Activated CD4-positive, alpha-beta T cell treated with anti-CD3 and anti-CD28 coated beads, Interleukin-2, amount 10 ng/mL, durations not matched to agents 7 days and 5 days (primary cell): ENCODE data around the gene SOX12. TPM values are rescaled to one million over a fixed set of nuclear protein-coding genes. Genes with fewer than 3 reads are reported as not detected.

ENCODE experiments used
- CTCF ChIA-PET: fragments of 350-600 bp; sonication (Branson Sonifier 250); formaldehyde crosslinking; loops from one replicate; lab custom pipeline; 2021; ENCODE audit warnings: antibody characterized with exemption; lab: Charles Lee
- POLR2A ChIA-PET: fragments of 350-600 bp; sonication (Branson Sonifier 250); formaldehyde crosslinking; loops from one replicate; lab custom pipeline; 2021; ENCODE audit warnings: antibody characterized with exemption; lab: Charles Lee
- DNase-seq: peaks from one replicate; pipeline ENCODE4 v3.0.0-alpha.2; 2020
- H3K27ac Mint-ChIP-seq: one replicate; pipeline ENCODE4 v1.8.0; 2021; ENCODE audit warnings: mild to moderate bottlenecking, moderate library complexity, mixed read lengths
- H3K27me3 Mint-ChIP-seq: one replicate; pipeline ENCODE4 v1.8.0; 2021; ENCODE audit warnings: mixed read lengths
- H3K36me3 Mint-ChIP-seq: one replicate; pipeline ENCODE4 v1.8.0; 2021; ENCODE audit warnings: low read depth, mixed read lengths
- H3K4me1 Mint-ChIP-seq: one replicate; pipeline ENCODE4 v1.8.0; 2021; ENCODE audit warnings: mixed read lengths
- H3K4me3 Mint-ChIP-seq: one replicate; pipeline ENCODE4 v1.8.0; 2021; ENCODE audit warnings: mild to moderate bottlenecking, moderate library complexity, mixed read lengths
- H3K9me3 Mint-ChIP-seq: one replicate; pipeline ENCODE4 v1.8.0; 2021; ENCODE audit warnings: mixed read lengths
- total RNA-seq, 2 experiments: library from RNA; stranded (reverse); gene quantifications; one replicate each; pipeline ENCODE4 v1.2.3, GENCODE V29; 2021

The SOX12 gene
- 1 to 10 TPM; 5.6 to 6.0 TPM for total RNA-seq

GRCh38 chr20:325045-325888, at the start of gene SOX12:
TSS of gene SOX12 (plus strand) at chr20:325552. CDS start at chr20:325925, 373 bp downstream.
- peaks cover 31% of the 10 kb centered on the region for H3K4me1 Mint-ChIP-seq
- ChIA-PET CTCF (interaction anchor here (0.7 to 1.7 kb wide), 3 partner anchors 13 to 64 kb away, joined by 3 to 7 read pairs (median 3); no protein-coding TSS in a partner anchor), POLR2A (interaction anchor here (0.5 kb wide), 1 partner anchor 42 kb away, joined by 3 read pairs; no protein-coding TSS in a partner anchor)
- peak within 1 kb of the TSS; percentile 95 for H3K27ac Mint-ChIP-seq
- H3K4me3 Mint-ChIP-seq = peak within 1 kb of the TSS; percentile 87
- H3K36me3 Mint-ChIP-seq = no peaks in the 10 kb centered on the region
- H3K27me3 Mint-ChIP-seq = no peaks in the 10 kb centered on the region
- no peaks in the 10 kb centered on the region for H3K9me3 Mint-ChIP-seq
- peak; percentile 97 for DNase-seq

- Mint-ChIP-seq H3K27ac (no peak overlapping the region), H3K4me1 (no peaks in the 10 kb centered on the region), H3K9me3 (no peaks in the 10 kb centered on the region), H3K36me3 (peaks cover 8% of the 10 kb centered on the region), H3K4me3 (no peak overlapping the region), H3K27me3 (no peaks in the 10 kb centered on the region)
- ChIA-PET CTCF (interaction anchor here (1.1 kb wide), 1 partner anchor 10 kb away, joined by 3 read pairs; no protein-coding TSS in a partner anchor), POLR2A (no interaction called here)
- DNase-seq = no peak
Measured at GRCh38 chr20:275791-276190, 49.6 kb upstream of the SOX12 start.

GRCh38 chr20:276620-277495, 48.5 kb upstream of the SOX12 start:
- H3K4me1 Mint-ChIP-seq = no peaks in the 10 kb centered on the region
- POLR2A ChIA-PET = no interaction called here
- H3K27me3 Mint-ChIP-seq = no peaks in the 10 kb centered on the region
- H3K9me3 Mint-ChIP-seq = no peaks in the 10 kb centered on the region
- H3K4me3 Mint-ChIP-seq = no peak overlapping the region
- CTCF ChIA-PET = interaction anchor here (1.1 kb wide), 1 partner anchor 11 kb away, joined by 3 read pairs; no protein-coding TSS in a partner anchor
- H3K27ac Mint-ChIP-seq = no peak overlapping the region
- no peak for DNase-seq
- peaks cover 8% of the 10 kb centered on the region for H3K36me3 Mint-ChIP-seq

DNA sequence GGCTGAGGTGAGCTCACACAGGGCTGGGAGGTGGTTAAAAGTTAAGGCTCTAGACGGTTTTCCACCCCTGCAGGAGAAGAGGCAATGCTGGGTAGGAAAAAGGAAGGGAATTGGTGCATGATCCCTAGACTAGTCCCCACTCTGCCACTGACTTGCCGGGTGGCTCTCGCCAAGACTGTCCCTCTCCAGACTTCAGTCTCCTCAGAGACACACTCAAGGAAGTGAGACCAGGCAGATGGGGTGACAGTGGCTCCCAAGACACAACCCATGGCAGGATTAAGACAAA, 47.9 kb upstream of the SOX12 start:
- H3K36me3 Mint-ChIP-seq = peaks cover 8% of the 10 kb centered on the region
- H3K4me3 Mint-ChIP-seq = no peak overlapping the region
- H3K27ac Mint-ChIP-seq = no peak overlapping the region
- DNase-seq = no peak
- H3K4me1 Mint-ChIP-seq = no peaks in the 10 kb centered on the region
- no peaks in the 10 kb centered on the region for H3K27me3 Mint-ChIP-seq
- H3K9me3 Mint-ChIP-seq = no peaks in the 10 kb centered on the region
- POLR2A ChIA-PET = no interaction called here
- CTCF ChIA-PET = no interaction called here

GRCh38 chr20:278181-278580, 47.2 kb upstream of the SOX12 start:
- DNase-seq = no peak
- Mint-ChIP-seq H3K27ac (no peak overlapping the region), H3K27me3 (no peaks in the 10 kb centered on the region), H3K4me3 (no peak overlapping the region), H3K9me3 (no peaks in the 10 kb centered on the region), H3K36me3 (peaks cover 8% of the 10 kb centered on the region), H3K4me1 (no peaks in the 10 kb centered on the region)
- ChIA-PET POLR2A (no interaction called here), CTCF (no interaction called here)

DNA sequence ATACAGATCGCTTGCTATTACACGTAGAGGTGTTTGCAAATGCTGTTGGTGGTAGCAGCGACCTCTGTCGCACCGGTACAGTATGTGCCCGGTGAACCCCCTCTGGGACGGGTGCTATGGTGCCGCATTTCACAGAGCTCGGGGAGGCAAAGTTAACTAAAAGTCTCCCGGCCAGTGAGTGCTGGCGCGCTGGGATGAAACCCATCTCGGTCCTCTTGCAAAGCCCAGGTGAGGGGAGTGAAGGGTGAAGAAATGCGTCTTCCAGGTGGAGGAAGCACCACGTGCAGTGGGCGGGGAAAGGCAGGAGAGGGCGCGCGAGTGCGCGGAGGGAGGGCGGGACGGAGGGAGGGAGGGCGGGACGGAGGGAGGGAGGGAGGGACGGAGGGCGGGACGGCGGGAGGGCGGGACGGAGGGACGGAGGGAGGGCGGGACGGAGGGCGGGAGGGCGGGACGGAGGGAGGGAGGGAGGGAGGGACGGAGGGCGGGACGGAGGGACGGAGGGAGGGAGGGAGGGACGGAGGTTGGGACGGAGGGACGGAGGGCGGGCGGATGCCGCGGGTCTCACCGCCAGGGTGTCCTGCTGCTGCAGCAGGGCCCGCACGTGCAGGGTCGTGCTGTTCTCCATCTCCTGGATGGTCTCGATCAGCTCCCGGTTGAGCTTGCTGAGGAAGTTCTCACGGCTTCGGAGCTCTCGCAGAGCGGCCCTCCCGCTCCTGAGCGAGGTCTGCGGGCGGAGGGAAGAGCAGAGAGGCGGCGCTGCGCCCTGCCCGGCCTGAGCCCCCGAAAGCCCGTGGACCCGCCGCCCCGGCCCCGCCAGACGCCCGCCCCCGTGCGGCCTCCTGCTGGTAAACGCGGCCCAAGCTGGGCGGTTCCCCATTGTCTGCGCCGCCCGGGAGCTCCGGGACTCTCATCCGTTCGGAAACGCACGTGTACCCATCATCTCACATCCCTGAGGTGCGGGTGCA, 46.5 kb upstream of the SOX12 start:
- POLR2A ChIA-PET = no interaction called here

GRCh38 chr20:284172-284571, 41.2 kb upstream of the SOX12 start:
- H3K4me1 Mint-ChIP-seq = peaks cover 18% of the 10 kb centered on the region
- POLR2A ChIA-PET = interaction anchor here (0.6 kb wide), 1 partner anchor 41 kb away, joined by 3 read pairs; the partner anchor contains the start of gene SOX12
- H3K36me3 Mint-ChIP-seq = peaks cover 2% of the 10 kb centered on the region
- no peaks in the 10 kb centered on the region for H3K9me3 Mint-ChIP-seq
- DNase-seq = no peak
- peak overlapping the region; percentile 46 for H3K27ac Mint-ChIP-seq
- H3K27me3 Mint-ChIP-seq = no peaks in the 10 kb centered on the region
- H3K4me3 Mint-ChIP-seq = no peak overlapping the region
- CTCF ChIA-PET = no interaction called here

More for the DNA sequence above, 46.5 kb upstream of the SOX12 start:
- Mint-ChIP-seq H3K27ac (no peak overlapping the region), H3K4me1 (no peaks in the 10 kb centered on the region), H3K4me3 (no peak overlapping the region), H3K9me3 (no peaks in the 10 kb centered on the region), H3K36me3 (peaks cover 8% of the 10 kb centered on the region), H3K27me3 (no peaks in the 10 kb centered on the region)
- no peak for DNase-seq
- CTCF ChIA-PET = interaction anchor here (0.5 kb wide), 1 partner anchor 19 kb away, joined by 3 read pairs; the partner anchor contains the start of gene ZCCHC3

- H3K27me3 Mint-ChIP-seq = no peaks in the 10 kb centered on the region
- H3K4me3 Mint-ChIP-seq = no peak overlapping the region
Measured at GRCh38 chr20:286508-286907, 38.8 kb upstream of the SOX12 start.

GRCh38 chr20:288956-289692, 36.2 kb upstream of the SOX12 start:
- no peak for DNase-seq
- H3K9me3 Mint-ChIP-seq = no peaks in the 10 kb centered on the region
- ChIA-PET POLR2A (no interaction called here), CTCF (no interaction called here)
- peaks cover 26% of the 10 kb centered on the region for H3K4me1 Mint-ChIP-seq
- H3K27ac Mint-ChIP-seq = no peak overlapping the region
- peaks cover 3% of the 10 kb centered on the region for H3K36me3 Mint-ChIP-seq
- no peak overlapping the region for H3K4me3 Mint-ChIP-seq
- no peaks in the 10 kb centered on the region for H3K27me3 Mint-ChIP-seq

More at GRCh38 chr20:286508-286907, 38.8 kb upstream of the SOX12 start:
- H3K4me1 Mint-ChIP-seq = peaks cover 25% of the 10 kb centered on the region
- DNase-seq = no peak
- H3K36me3 Mint-ChIP-seq = peaks cover 3% of the 10 kb centered on the region
- H3K27ac Mint-ChIP-seq = no peak overlapping the region
- CTCF ChIA-PET = no interaction called here
- POLR2A ChIA-PET = no interaction called here
- no peaks in the 10 kb centered on the region for H3K9me3 Mint-ChIP-seq

GRCh38 chr20:289693-290083, 35.7 kb upstream of the SOX12 start:
- Mint-ChIP-seq H3K27me3 (no peaks in the 10 kb centered on the region), H3K9me3 (no peaks in the 10 kb centered on the region), H3K4me1 (peaks cover 27% of the 10 kb centered on the region), H3K27ac (no peak overlapping the region), H3K36me3 (peaks cover 3% of the 10 kb centered on the region), H3K4me3 (no peak overlapping the region)
- ChIA-PET POLR2A (no interaction called here), CTCF (no interaction called here)
- no peak for DNase-seq

DNA sequence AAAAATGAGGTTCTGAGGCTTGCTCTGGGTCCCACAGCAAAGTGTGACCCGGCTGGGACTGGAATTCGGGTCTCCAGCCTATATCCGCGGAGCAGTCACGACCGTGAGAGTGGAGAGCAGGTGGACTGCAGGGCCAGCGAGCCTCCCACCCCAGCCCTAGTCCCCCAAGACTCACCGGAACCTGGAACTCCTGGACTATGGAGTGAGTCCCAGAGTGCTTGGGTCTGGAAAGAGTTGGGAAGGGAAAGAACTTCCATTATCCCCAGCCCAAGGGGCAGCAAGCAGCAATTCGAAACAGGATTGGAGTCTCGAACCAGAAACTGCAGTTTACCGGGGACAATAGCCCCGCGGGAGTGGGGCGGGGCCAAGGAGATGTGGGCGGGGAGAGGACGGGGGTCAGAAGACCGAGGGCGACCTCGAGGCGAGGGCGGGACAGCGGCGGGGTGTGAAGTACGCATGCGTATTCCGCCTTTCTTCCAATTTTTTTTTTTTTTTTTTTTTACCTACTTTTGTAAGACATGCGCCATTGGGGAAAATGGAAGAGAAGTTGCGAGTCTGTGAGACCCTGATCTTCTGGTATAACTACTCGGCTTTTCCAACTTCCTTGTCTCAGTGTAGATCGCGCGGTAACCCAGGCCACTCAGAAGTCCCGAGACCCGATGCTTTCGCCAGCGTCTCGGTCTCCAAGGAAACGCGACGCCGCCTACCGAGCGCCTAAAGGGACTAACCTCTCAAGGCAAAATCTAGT, 35.1 kb upstream of the SOX12 start, which contains the start of gene C20orf96:
C20orf96 (minus strand) TSS at position 667 of the 748 bp plus-strand sequence; CDS start at position 527, 140 bp downstream.
- Mint-ChIP-seq H3K36me3 (peaks cover 3% of the 10 kb centered on the region), H3K4me1 (peaks cover 32% of the 10 kb centered on the region), H3K27me3 (no peaks in the 10 kb centered on the region), H3K4me3 (no peak within 1 kb of the TSS), H3K9me3 (no peaks in the 10 kb centered on the region), H3K27ac (no peak within 1 kb of the TSS)
- POLR2A ChIA-PET = no interaction called here
- CTCF ChIA-PET = no interaction called here
- DNase-seq = peak; percentile 91
